SK-N-SH (cell line): Measurements from ENCODE around the gene NKX2-2. TPM values are rescaled to one million over a fixed set of nuclear protein-coding genes. Genes with fewer than 3 reads are reported as not detected.

ENCODE experiments used
- CTCF ChIA-PET: fragments of 300-600, 350-600 bp; formaldehyde crosslinking; extraction: SDS; loops from one replicate; lab custom pipeline; 2021; lab: Yijun Ruan, JAX
- POLR2A ChIA-PET: fragments of 350-600 bp; sonication (Branson Sonifier 250); formaldehyde crosslinking; extraction: SDS; loops from one replicate; lab custom pipeline; 2020; ENCODE audit warnings: antibody characterized with exemption, inconsistent platforms; lab: Yijun Ruan, JAX
- DNase-seq: peaks from one replicate; pipeline ENCODE4 v3.0.0; 2012
- H2AFZ ChIP-seq: fragments of 200-600 bp; sonication (generic); 2 replicates; pipeline ENCODE4 v1.8.1; 2016; ENCODE audit warnings: antibody characterized with exemption, mild to moderate bottlenecking, low read depth
- H3F3A ChIP-seq: fragments of 200-600 bp; sonication (generic); replicated peaks from 2 replicates; pipeline ENCODE3; 2016; ENCODE audit warnings: antibody characterized with exemption, mild to moderate bottlenecking; ENCODE audit not compliant: insufficient read depth
- H3K27ac ChIP-seq, 2 experiments: fragments of 200-500 bp in 1 of 2; fragments of 200-600 bp in 1 of 2; sonication (Bioruptor generic) in 1 of 2; sonication (generic), shearing (Covaris generic) in 1 of 2; 2 replicates each; pipeline versions ENCODE4 v1.5.1 to v1.6.1; 2014 to 2016; ENCODE audit warnings: low read depth in 2 of 2, inconsistent platforms in 1 of 2, low read length in 1 of 2, mild to moderate bottlenecking in 1 of 2, mixed read lengths in 1 of 2
- H3K27me3 ChIP-seq: fragments of 200-600 bp; sonication (generic), shearing (Covaris generic); 2 replicates; pipeline ENCODE4 v1.6.1; 2016; ENCODE audit warnings: mixed run types; ENCODE audit not compliant: insufficient read depth
- H3K36me3 ChIP-seq, 2 experiments: fragments of 200-500 bp in 1 of 2; fragments of 200-600 bp in 1 of 2; sonication (Bioruptor generic) in 1 of 2; sonication (generic) in 1 of 2; replicated peaks in 1 of 2; 2 replicates each; pipeline versions ENCODE3 to v1.5.1; 2014 to 2016; ENCODE audit warnings: low read length in 1 of 2, mild to moderate bottlenecking in 1 of 2; ENCODE audit not compliant: insufficient read depth in 2 of 2, control insufficient read depth in 1 of 2
- H3K4me1 ChIP-seq, 2 experiments: fragments of 200-500 bp in 1 of 2; fragments of 200-600 bp in 1 of 2; sonication (Bioruptor generic) in 1 of 2; sonication (generic), shearing (Covaris generic) in 1 of 2; 2 replicates each; pipeline versions ENCODE4 v1.5.1 to v1.6.1; 2014 to 2016; ENCODE audit warnings: low read depth in 1 of 2, low read length in 1 of 2, mixed run types in 1 of 2; ENCODE audit not compliant: insufficient read depth in 2 of 2, control insufficient read depth in 1 of 2
- H3K4me2 ChIP-seq: fragments of 200-600 bp; sonication (generic), shearing (Covaris generic); 2 replicates; pipeline ENCODE4 v1.6.1; 2017; ENCODE audit warnings: mixed run types
- H3K4me3 ChIP-seq, 2 experiments: fragments of 200-500 bp in 1 of 2; fragments of 200-600 bp in 1 of 2; sonication (Bioruptor generic) in 1 of 2; sonication (generic), shearing (Covaris generic) in 1 of 2; 2 replicates each; pipeline versions ENCODE4 v1.5.1 to v1.8.1; 2014 to 2016; ENCODE audit warnings: low read depth in 2 of 2, inconsistent platforms in 1 of 2, low read length in 1 of 2, mild to moderate bottlenecking in 1 of 2, mixed read lengths in 1 of 2, moderate library complexity in 1 of 2
- H3K79me2 ChIP-seq: fragments of 200-600 bp; sonication (generic); 2 replicates; pipeline ENCODE4 v1.8.1; 2017; ENCODE audit warnings: mild to moderate bottlenecking; ENCODE audit not compliant: insufficient read depth
- H3K9ac ChIP-seq: fragments of 200-600 bp; sonication (generic); 2 replicates; pipeline ENCODE4 v1.6.1; 2017; ENCODE audit warnings: mixed run types
- H3K9me2 ChIP-seq: fragments of 200-600 bp; sonication (generic); 2 replicates; pipeline ENCODE4 v1.6.1; 2017; ENCODE audit warnings: mixed run types
- H3K9me3 ChIP-seq: fragments of 200-600 bp; sonication (generic); 2 replicates; pipeline ENCODE4 v1.6.1; 2017; ENCODE audit warnings: mixed run types, mild to moderate bottlenecking, moderate library complexity
- H4K20me1 ChIP-seq: fragments of 200-600 bp; sonication (generic); 2 replicates; pipeline ENCODE4 v1.6.1; 2017; ENCODE audit warnings: mild to moderate bottlenecking, mixed run types; ENCODE audit not compliant: insufficient read depth
- CHD2 ChIP-seq: fragments of 150-350 bp; IDR thresholded peaks from 2 replicates; pipeline ENCODE4 v1.6.1; 2018; ENCODE audit warnings: low read length; ENCODE audit not compliant: partially characterized antibody
- CTCF ChIP-seq: fragments of 200-600 bp; sonication (generic); IDR thresholded peaks from 2 replicates; pipeline ENCODE4 v1.6.1; 2017; ENCODE audit warnings: antibody characterized with exemption, mild to moderate bottlenecking, moderate library complexity
- ELF1 ChIP-seq: IDR thresholded peaks from 2 replicates; pipeline ENCODE4 v1.4.0; 2012
- EZH2phosphoT487 ChIP-seq: fragments of 200-600 bp; sonication (generic); IDR thresholded peaks from 2 replicates; pipeline ENCODE4 v1.6.1; 2017; ENCODE audit warnings: low read depth, mixed run types, mild to moderate bottlenecking, antibody characterized with exemption, moderate library complexity, borderline replicate concordance
- FOSL2 ChIP-seq: IDR thresholded peaks from 2 replicates; pipeline ENCODE4 v1.4.0; 2012; ENCODE audit warnings: low read depth, mild to moderate bottlenecking, moderate library complexity, borderline replicate concordance
- FOXM1 ChIP-seq: IDR thresholded peaks from 2 replicates; pipeline ENCODE4 v1.4.0; 2012; ENCODE audit warnings: low read depth, mild to moderate bottlenecking
- GABPA ChIP-seq: IDR thresholded peaks from 2 replicates; pipeline ENCODE4 v1.4.0; 2012; ENCODE audit warnings: low read depth, mild to moderate bottlenecking
- IRF3 ChIP-seq: fragments of 150-350 bp; IDR thresholded peaks from 2 replicates; pipeline ENCODE4 v1.6.1; 2016; ENCODE audit warnings: mild to moderate bottlenecking, low read depth, low read length
- JUND ChIP-seq: IDR thresholded peaks from 2 replicates; pipeline ENCODE4 v1.4.0; 2012
- MEF2A ChIP-seq: IDR thresholded peaks from 2 replicates; pipeline ENCODE4 v1.4.0; 2012; ENCODE audit warnings: low read depth, borderline replicate concordance
- MXI1 ChIP-seq: IDR thresholded peaks from 2 replicates; pipeline ENCODE4 v1.6.1; 2012; ENCODE audit warnings: mild to moderate bottlenecking, low read depth, low read length, improper control_type of control experiment
- NFIC ChIP-seq: IDR thresholded peaks from 2 replicates; pipeline ENCODE4 v1.4.0; 2012; ENCODE audit warnings: borderline replicate concordance
- NRF1 ChIP-seq: IDR thresholded peaks from 2 replicates; pipeline ENCODE4 v1.6.1; 2012; ENCODE audit warnings: low read depth, mild to moderate bottlenecking, low read length
- POLR2AphosphoS5 ChIP-seq: IDR thresholded peaks from 2 replicates; pipeline ENCODE4 v1.6.1; 2012; ENCODE audit warnings: low read depth, low read length
- RAD21 ChIP-seq: IDR thresholded peaks from 2 replicates; pipeline ENCODE4 v1.6.1; 2012; ENCODE audit warnings: mild to moderate bottlenecking, low read length
- RCOR1 ChIP-seq: fragments of 150-350 bp; IDR thresholded peaks from 2 replicates; pipeline ENCODE4 v1.6.1; 2017; ENCODE audit warnings: antibody characterized with exemption, low read length
- REST ChIP-seq: IDR thresholded peaks from 2 replicates; pipeline ENCODE4 v1.6.1; 2012; ENCODE audit warnings: mild to moderate bottlenecking, low read depth, low read length, moderate library complexity
- RFX5 ChIP-seq: IDR thresholded peaks from 2 replicates; pipeline ENCODE4 v1.6.1; 2012; ENCODE audit warnings: mild to moderate bottlenecking, improper control_type of control experiment, low read length
- SIN3A ChIP-seq: IDR thresholded peaks from 2 replicates; pipeline ENCODE4 v1.6.1; 2012; ENCODE audit warnings: low read depth, mild to moderate bottlenecking, low read length, moderate library complexity, borderline replicate concordance
- SMC3 ChIP-seq: IDR thresholded peaks from 2 replicates; pipeline ENCODE4 v1.6.1; 2012; ENCODE audit warnings: low read depth, low read length, improper control_type of control experiment
- WGBS: methylation state at CpG from one replicate; pipeline ENCODE4 v1.1.6; 2017; ENCODE audit warnings: low lambda C conversion rate; 5-methylcytosine and 5-hydroxymethylcytosine counted together
- polyA plus RNA-seq, 3 experiments: library from polyadenylated mRNA; depleted of rRNA; stranded (reverse); fragments of >200 nt; gene quantifications; 2 replicates each; pipeline ENCODE4 v1.2.3, GENCODE V29; 2012

NKX2-2 gene
- polyA plus RNA-seq, 1 of the 3 experiments (the other 2 are of a cell fraction): not detected

- DNase-seq: no peak
- no peaks in the 10 kb centered on the region for H4K20me1 ChIP-seq
- TF ChIP-seq CHD2: no peak
- TF ChIP-seq RFX5: no peak
- TF ChIP-seq FOSL2: no peak
- TF ChIP-seq MXI1: no peak
- TF ChIP-seq RAD21: no peak
- peaks cover 63% of the 10 kb centered on the region for H3K27me3 ChIP-seq
- no peaks in the 10 kb centered on the region; a peak in 2 of 4 replicates for H3K4me1 ChIP-seq
- POLR2A ChIA-PET: no interaction called here
- H3F3A ChIP-seq: no peaks in the 10 kb centered on the region
- no peaks in the 10 kb centered on the region for H3K9me2 ChIP-seq
- no peak overlapping the region for H3K4me2 ChIP-seq
- no peaks in the 10 kb centered on the region for H3K79me2 ChIP-seq
- no peak overlapping the region for H2AFZ ChIP-seq
- 9% methylated on average over 7 of the region's 7 CpGs for WGBS
- no peaks in the 10 kb centered on the region for H3K9me3 ChIP-seq
- no peak overlapping the region for H3K27ac ChIP-seq
- H3K4me3 ChIP-seq: no peak overlapping the region
- no peaks in the 10 kb centered on the region for H3K36me3 ChIP-seq
- CTCF ChIA-PET: interaction anchor here (0.7 to 15.0 kb wide), 6 partner anchors 9 to 663 kb away, joined by 3 to 336 read pairs (median 31); partner anchors contain the start of gene NKX2-2
- H3K9ac ChIP-seq: no peak overlapping the region
Measured at GRCh38 chr20:21500599-21500998, 13.3 kb downstream of the NKX2-2 start.

GRCh38 chr20:21499641-21500040 is 14.2 kb downstream of the NKX2-2 start:
- no peaks in the 10 kb centered on the region for H3K9me2 ChIP-seq

More at GRCh38 chr20:21499641-21500040, 14.2 kb downstream of the NKX2-2 start:
- H3K4me1 ChIP-seq: no peaks in the 10 kb centered on the region
- H4K20me1 ChIP-seq: no peaks in the 10 kb centered on the region
- TF ChIP-seq NFIC: no peak
- no peak for TF ChIP-seq MEF2A
- no peak for TF ChIP-seq EZH2phosphoT487
- TF ChIP-seq REST: no peak
- no peak for TF ChIP-seq ELF1
- no peak for TF ChIP-seq JUND
- no peak for TF ChIP-seq RCOR1
- no peak for TF ChIP-seq IRF3
- no peak for TF ChIP-seq NRF1
- TF ChIP-seq SIN3A: no peak
- TF ChIP-seq FOSL2: no peak
- no peak for TF ChIP-seq POLR2AphosphoS5
- TF ChIP-seq GABPA: no peak
- no peak for TF ChIP-seq RFX5
- TF ChIP-seq FOXM1: no peak
- TF ChIP-seq CTCF: no peak
- no peak for TF ChIP-seq SMC3
- H3K9ac ChIP-seq: no peak overlapping the region
- H3K4me3 ChIP-seq: no peak overlapping the region
- H3K79me2 ChIP-seq: no peaks in the 10 kb centered on the region
- no peaks in the 10 kb centered on the region for H3F3A ChIP-seq
- H3K4me2 ChIP-seq: no peak overlapping the region
- ChIA-PET CTCF (interaction anchor here (7.1 to 15.0 kb wide), 2 partner anchors 263 to 640 kb away, joined by 48 to 336 read pairs; no protein-coding TSS in a partner anchor), POLR2A (no interaction called here)
- no peaks in the 10 kb centered on the region for H3K9me3 ChIP-seq
- H3K27me3 ChIP-seq: peaks cover 59% of the 10 kb centered on the region
- H3K36me3 ChIP-seq: no peaks in the 10 kb centered on the region
- DNase-seq: no peak
- 27% methylated on average over 7 of the region's 7 CpGs for WGBS
- H3K27ac ChIP-seq: no peak overlapping the region
- no peak overlapping the region for H2AFZ ChIP-seq
